Natural killer cell (primary cell): Measurements from ENCODE around the gene PRR5L. TPM values are rescaled to one million over a fixed set of nuclear protein-coding genes. Genes with fewer than 3 reads are reported as not detected.

Source experiments
- ATAC-seq, 3 donors: fragments of 150-1000 bp in 2 of 3; fragments of 200-7000 bp in 1 of 3; cut with Tn5 transposase; 1 replicate in 1 of 3; 2 replicates in 2 of 3; pipeline ENCODE4 v1.10.0; 2021; ENCODE audit warnings: mild to moderate bottlenecking in 2 of 3, moderate library complexity in 2 of 3
- DNase-seq, 2 donors: peaks; one replicate each; pipeline versions ENCODE4 v3.0.0 to v3.0.0-alpha.2; 2013 to 2021; ENCODE audit warnings: mixed read lengths in 1 of 2
- H3K27ac ChIP-seq: one replicate; pipeline ENCODE4 v1.5.1; 2013; ENCODE audit warnings: mild to moderate bottlenecking, low read length
- H3K27me3 ChIP-seq: one replicate; pipeline ENCODE4 v1.6.1; 2013; ENCODE audit warnings: low read length; ENCODE audit not compliant: control insufficient read depth, insufficient read depth
- H3K36me3 ChIP-seq: one replicate; pipeline ENCODE4 v1.6.1; 2013; ENCODE audit warnings: low read length; ENCODE audit not compliant: control insufficient read depth, insufficient read depth
- H3K4me1 ChIP-seq: one replicate; pipeline ENCODE4 v1.6.1; 2013; ENCODE audit warnings: low read length; ENCODE audit not compliant: control insufficient read depth, insufficient read depth
- H3K4me3 ChIP-seq: one replicate; pipeline ENCODE4 v1.5.1; 2013; ENCODE audit warnings: low read length
- H3K9me3 ChIP-seq: one replicate; pipeline ENCODE4 v1.6.1; 2013; ENCODE audit warnings: low read length; ENCODE audit not compliant: control insufficient read depth, insufficient read depth
- H3K27ac Mint-ChIP-seq, 2 donors: one replicate each; pipeline ENCODE4 v1.8.0; 2022; ENCODE audit warnings: mild to moderate bottlenecking in 2 of 2, mixed read lengths in 2 of 2, moderate library complexity in 1 of 2
- H3K27me3 Mint-ChIP-seq, 2 donors: one replicate each; pipeline ENCODE4 v1.8.0; 2022; ENCODE audit warnings: low read depth in 2 of 2, mixed read lengths in 2 of 2
- H3K36me3 Mint-ChIP-seq: one replicate; pipeline ENCODE4 v1.8.0; 2022; ENCODE audit warnings: mixed read lengths
- H3K4me1 Mint-ChIP-seq, 2 donors: one replicate each; pipeline ENCODE4 v1.8.0; 2022; ENCODE audit warnings: mixed read lengths in 2 of 2
- H3K4me3 Mint-ChIP-seq: one replicate; pipeline ENCODE4 v1.8.0; 2022; ENCODE audit warnings: mild to moderate bottlenecking, moderate library complexity, mixed read lengths
- H3K9me3 Mint-ChIP-seq, 2 donors: one replicate each; pipeline ENCODE4 v1.8.0; 2022; ENCODE audit warnings: mixed read lengths in 2 of 2
- CTCF ChIP-seq: fragments of 200-600 bp; IDR thresholded peaks from one replicate; pipeline ENCODE4 v1.8.0; 2022; ENCODE audit warnings: antibody characterized with exemption
- WGBS: methylation state at CpG from one replicate; pipeline ENCODE4 v1.1.7; 2013; ENCODE audit warnings: missing lambda C conversion rate; ENCODE audit not compliant: insufficient coverage; 5-methylcytosine and 5-hydroxymethylcytosine counted together
- intact Hi-C: fragments of 100-400 bp; cut with micrococcal nuclease; formaldehyde crosslinking; loops from one replicate; pipeline ENCODE4 v1.14.2; 2022
- total RNA-seq, 4 donors: library from RNA; stranded (reverse); fragments of 120-200 nt in 1 of 4; gene quantifications; one replicate each; pipeline versions ENCODE4 v1.2.3 to v1.2.4, GENCODE V29; 2013 to 2022

The PRR5L gene
- total RNA-seq, 3 donors from 2014 or later (not counting 1 experiment from before 2014, with no cell fraction given): 128 to 367 (median 303) TPM

DNA sequence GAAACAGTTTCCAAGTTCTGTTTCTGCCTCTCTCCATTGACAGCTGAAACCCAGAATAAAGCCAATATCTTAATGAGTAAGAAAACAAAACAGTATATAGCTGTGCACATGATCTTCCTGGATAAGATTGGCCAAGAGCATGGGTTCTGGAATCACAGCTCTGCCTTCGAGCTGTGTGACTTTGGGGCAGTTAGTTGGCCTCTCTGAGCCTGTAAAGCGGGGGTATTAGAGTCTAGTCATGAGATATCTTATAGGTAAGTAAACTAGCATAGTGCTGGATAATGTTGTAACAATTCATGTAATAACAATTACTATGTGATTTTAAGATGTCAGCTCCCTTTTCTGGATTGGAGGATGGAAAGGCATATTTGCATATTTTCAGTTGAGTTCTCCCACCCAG is 140.5 kb downstream of the PRR5L start:
- peaks cover 67 to 84% of the 10 kb centered on the region in 2 donors for H3K4me1 Mint-ChIP-seq
- no peak for TF ChIP-seq CTCF
- ATAC-seq (no peak), DNase-seq (no peak)
- 100% methylated on average over 2 of the region's 2 CpGs for WGBS
- H3K9me3 ChIP-seq: no peaks in the 10 kb centered on the region
- H3K4me3 ChIP-seq: no peak overlapping the region
- H3K4me3 Mint-ChIP-seq: no peak overlapping the region
- H3K27ac ChIP-seq: no peak overlapping the region
- intact Hi-C loops: no loop called here
- no peaks in the 10 kb centered on the region for H3K27me3 Mint-ChIP-seq
- H3K9me3 Mint-ChIP-seq: no peaks in the 10 kb centered on the region
- H3K36me3 Mint-ChIP-seq: peaks cover 56% of the 10 kb centered on the region
- H3K27me3 ChIP-seq: no peaks in the 10 kb centered on the region
- peak overlapping the region; percentile 10 to 90 for H3K27ac Mint-ChIP-seq
- peaks cover 8% of the 10 kb centered on the region for H3K4me1 ChIP-seq
- H3K36me3 ChIP-seq: peaks cover 92% of the 10 kb centered on the region

- Histone ChIP-seq H3K9me3 (no peaks in the 10 kb centered on the region), H3K36me3 (peaks cover 89% of the 10 kb centered on the region), H3K4me1 (peaks cover 4% of the 10 kb centered on the region), H3K27ac (no peak overlapping the region), H3K4me3 (no peak overlapping the region), H3K27me3 (no peaks in the 10 kb centered on the region)
- H3K4me3 Mint-ChIP-seq: no peak overlapping the region
- ATAC-seq (no peak), DNase-seq (no peak)
- H3K27me3 Mint-ChIP-seq: no peaks in the 10 kb centered on the region
- intact Hi-C loops: no loop called here
- no peaks in the 10 kb centered on the region for H3K9me3 Mint-ChIP-seq
- WGBS: 97% methylated on average over 3 of the region's 3 CpGs
- TF ChIP-seq CTCF: no peak
- peaks cover 66 to 83% of the 10 kb centered on the region in 2 donors for H3K4me1 Mint-ChIP-seq
- H3K36me3 Mint-ChIP-seq: peaks cover 55% of the 10 kb centered on the region
- H3K27ac Mint-ChIP-seq: peak overlapping the region; percentile 10 to 90
Observed at GRCh38 chr11:36437413-36437812, 141.3 kb downstream of the PRR5L start.

- Histone ChIP-seq H3K4me3 (no peak overlapping the region), H3K27ac (no peak overlapping the region), H3K36me3 (peaks cover 84% of the 10 kb centered on the region), H3K27me3 (no peaks in the 10 kb centered on the region), H3K9me3 (no peaks in the 10 kb centered on the region), H3K4me1 (peaks cover 4% of the 10 kb centered on the region)
- peaks cover 55% of the 10 kb centered on the region for H3K36me3 Mint-ChIP-seq
- no peaks in the 10 kb centered on the region for H3K9me3 Mint-ChIP-seq
- peaks cover 72 to 82% of the 10 kb centered on the region in 2 donors for H3K4me1 Mint-ChIP-seq
- ATAC-seq (no peak), DNase-seq (no peak)
- intact Hi-C loops: no loop called here
- no peaks in the 10 kb centered on the region for H3K27me3 Mint-ChIP-seq
- H3K27ac Mint-ChIP-seq: peak overlapping the region; percentile 54 to 90
- H3K4me3 Mint-ChIP-seq: no peak overlapping the region
- TF ChIP-seq CTCF: no peak
- WGBS: 93% methylated on average over 5 of the region's 5 CpGs
Observed at GRCh38 chr11:36438126-36438525, 142.0 kb downstream of the PRR5L start.

DNA sequence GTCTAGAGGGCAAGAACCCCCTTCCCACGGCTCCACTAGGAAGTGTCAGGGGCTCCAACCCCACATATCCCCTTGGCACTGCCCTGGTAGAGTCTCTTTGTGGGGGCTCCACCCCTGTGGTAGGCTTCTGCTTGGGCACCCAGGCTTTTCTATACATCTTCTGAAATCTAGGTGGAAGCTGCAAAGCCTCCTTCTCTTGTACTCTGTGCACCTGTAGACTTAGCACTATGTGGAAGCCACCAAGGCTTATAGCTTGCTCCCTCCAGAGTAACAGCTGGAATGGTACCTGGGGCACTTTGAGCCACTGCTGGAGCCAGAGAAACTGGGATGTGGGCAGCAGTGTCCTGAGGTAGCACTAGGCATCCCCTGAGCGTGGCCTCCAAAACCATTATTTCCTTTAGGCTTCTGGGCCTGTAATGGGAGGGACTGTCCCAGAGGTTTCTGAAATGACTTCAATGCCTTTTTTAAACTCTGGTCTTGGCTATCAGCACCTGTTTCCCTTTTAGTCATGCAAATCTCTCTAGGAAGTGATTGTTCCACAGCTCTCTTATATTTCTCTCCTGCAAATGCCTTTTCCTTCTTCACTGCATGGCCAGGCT is 145.6 kb downstream of the PRR5L start:
- no peak for ATAC-seq
- no peak overlapping the region for H3K4me3 ChIP-seq
- H3K27me3 ChIP-seq: no peaks in the 10 kb centered on the region
- H3K4me1 ChIP-seq: peaks cover 4% of the 10 kb centered on the region
- 85% methylated on average over 2 of the region's 2 CpGs for WGBS
- H3K4me1 Mint-ChIP-seq: peaks cover 77 to 84% of the 10 kb centered on the region in 2 donors
- peaks cover 58% of the 10 kb centered on the region for H3K36me3 Mint-ChIP-seq
- no peak overlapping the region for H3K4me3 Mint-ChIP-seq
- peaks cover 80% of the 10 kb centered on the region for H3K36me3 ChIP-seq
- H3K9me3 ChIP-seq: no peaks in the 10 kb centered on the region
- intact Hi-C loops: no loop called here
- peak overlapping the region; percentile 54 to 90 for H3K27ac Mint-ChIP-seq
- no peaks in the 10 kb centered on the region for H3K9me3 Mint-ChIP-seq
- H3K27ac ChIP-seq: peak overlapping the region; percentile 5
- TF ChIP-seq CTCF: no peak
- no peak for DNase-seq
- no peaks in the 10 kb centered on the region for H3K27me3 Mint-ChIP-seq
